ENCODE data around the gene SLC4A4.
A peak's percentile ranks its signal among the peaks of the same experiment; 100 is the strongest.

The SLC4A4 gene

DNA sequence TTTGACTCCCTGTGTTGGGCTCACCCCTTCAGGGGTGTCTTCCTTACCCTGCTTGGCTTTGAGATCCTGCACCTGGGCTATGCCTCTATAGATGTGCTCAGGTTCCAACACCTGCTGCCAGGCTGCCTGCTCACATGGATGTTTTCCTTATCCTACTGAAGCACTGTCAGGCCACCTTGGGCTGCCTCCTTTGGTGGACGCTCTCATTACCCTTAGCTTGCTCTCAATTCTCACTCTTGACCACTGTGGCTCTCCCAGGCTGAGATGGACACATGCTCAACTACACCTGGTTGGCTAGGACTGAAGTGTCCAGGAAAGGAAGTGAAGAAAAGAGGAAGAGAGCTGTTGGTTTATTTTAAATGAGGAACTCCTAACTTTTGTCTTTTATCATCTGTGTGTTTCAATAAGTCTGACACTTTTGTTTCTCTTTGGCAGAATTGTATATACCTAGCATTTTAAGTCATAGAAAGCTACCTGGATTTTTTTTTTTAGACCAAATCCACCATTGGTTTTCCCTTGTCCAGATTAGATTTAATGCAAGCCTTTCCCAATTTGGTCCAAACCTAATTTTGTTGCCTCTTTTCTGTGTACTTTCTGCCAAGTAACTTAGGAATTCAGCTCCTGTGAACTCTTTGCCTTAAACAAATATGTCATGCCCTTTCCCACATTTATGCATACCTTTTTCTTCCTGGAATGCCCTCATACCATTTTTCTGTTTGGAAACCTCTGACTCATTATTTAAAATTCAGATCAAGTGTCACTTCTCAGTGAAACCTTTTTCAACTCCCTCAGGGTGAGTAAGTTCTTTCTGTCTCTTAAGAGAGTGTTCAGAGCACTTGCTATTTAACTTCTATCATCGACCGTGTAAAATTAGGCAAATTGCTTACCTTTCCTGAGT, 269.2 kb downstream of the SLC4A4 start:
- ATAC-seq (ENCODE audit: low read depth): peak; percentile 94
- Histone ChIP-seq H3K27ac (ENCODE audit: poor library complexity, severe bottlenecking) (peak overlapping the region; percentile 85), H3K36me3 (ENCODE audit: low read depth) (no peaks in the 10 kb centered on the region), H3K9me3 (ENCODE audit: severe bottlenecking) (no peaks in the 10 kb centered on the region), H3K4me1 (ENCODE audit: insufficient read depth, poor library complexity, severe bottlenecking) (peaks cover 22% of the 10 kb centered on the region), H3K27me3 (ENCODE audit: insufficient read depth, poor library complexity, severe bottlenecking) (no peaks in the 10 kb centered on the region), H3K4me3 (ENCODE audit: severe bottlenecking) (no peak overlapping the region)
- DNase-seq (ENCODE audit: low spot score): no peak
- TF ChIP-seq, protein P1, sequence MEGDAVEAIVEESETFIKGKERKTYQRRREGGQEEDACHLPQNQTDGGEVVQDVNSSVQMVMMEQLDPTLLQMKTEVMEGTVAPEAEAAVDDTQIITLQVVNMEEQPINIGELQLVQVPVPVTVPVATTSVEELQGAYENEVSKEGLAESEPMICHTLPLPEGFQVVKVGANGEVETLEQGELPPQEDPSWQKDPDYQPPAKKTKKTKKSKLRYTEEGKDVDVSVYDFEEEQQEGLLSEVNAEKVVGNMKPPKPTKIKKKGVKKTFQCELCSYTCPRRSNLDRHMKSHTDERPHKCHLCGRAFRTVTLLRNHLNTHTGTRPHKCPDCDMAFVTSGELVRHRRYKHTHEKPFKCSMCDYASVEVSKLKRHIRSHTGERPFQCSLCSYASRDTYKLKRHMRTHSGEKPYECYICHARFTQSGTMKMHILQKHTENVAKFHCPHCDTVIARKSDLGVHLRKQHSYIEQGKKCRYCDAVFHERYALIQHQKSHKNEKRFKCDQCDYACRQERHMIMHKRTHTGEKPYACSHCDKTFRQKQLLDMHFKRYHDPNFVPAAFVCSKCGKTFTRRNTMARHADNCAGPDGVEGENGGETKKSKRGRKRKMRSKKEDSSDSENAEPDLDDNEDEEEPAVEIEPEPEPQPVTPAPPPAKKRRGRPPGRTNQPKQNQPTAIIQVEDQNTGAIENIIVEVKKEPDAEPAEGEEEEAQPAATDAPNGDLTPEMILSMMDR (IDR thresholded peaks at IDR 0.05; ENCODE audit: poor library complexity, severe bottlenecking): no peak

DNA sequence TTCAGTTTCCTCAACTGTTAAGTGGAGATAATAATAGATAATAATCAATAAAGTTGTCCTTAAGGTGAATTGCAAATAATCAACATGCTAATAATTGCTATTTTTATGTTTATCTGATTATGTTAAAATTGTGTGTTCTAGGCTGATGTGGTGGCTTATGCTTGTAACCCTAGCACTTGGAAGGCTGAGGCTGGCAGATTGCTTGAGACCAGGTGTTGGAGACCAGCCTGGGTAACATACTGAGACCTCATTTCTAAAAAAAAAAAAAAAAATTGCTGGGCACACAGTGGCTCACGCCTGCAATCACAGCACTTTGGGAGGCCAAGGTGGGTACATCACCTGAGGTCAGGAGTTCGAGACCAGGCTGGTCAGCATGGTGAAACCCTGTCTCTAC, 269.9 kb downstream of the SLC4A4 start:
- peak; percentile 54 for ATAC-seq (ENCODE audit: low read depth)
- H3K4me3 ChIP-seq (ENCODE audit: severe bottlenecking): no peak overlapping the region
- H3K36me3 ChIP-seq (ENCODE audit: low read depth): no peaks in the 10 kb centered on the region
- TF ChIP-seq, protein P1 (IDR thresholded peaks at IDR 0.05; ENCODE audit: poor library complexity, severe bottlenecking): no peak
- H3K27me3 ChIP-seq (ENCODE audit: insufficient read depth, poor library complexity, severe bottlenecking): no peaks in the 10 kb centered on the region
- peaks cover 22% of the 10 kb centered on the region for H3K4me1 ChIP-seq (ENCODE audit: insufficient read depth, poor library complexity, severe bottlenecking)
- peak overlapping the region; percentile 85 for H3K27ac ChIP-seq (ENCODE audit: poor library complexity, severe bottlenecking)
- H3K9me3 ChIP-seq (ENCODE audit: severe bottlenecking): no peaks in the 10 kb centered on the region
- DNase-seq (ENCODE audit: low spot score): no peak

DNA sequence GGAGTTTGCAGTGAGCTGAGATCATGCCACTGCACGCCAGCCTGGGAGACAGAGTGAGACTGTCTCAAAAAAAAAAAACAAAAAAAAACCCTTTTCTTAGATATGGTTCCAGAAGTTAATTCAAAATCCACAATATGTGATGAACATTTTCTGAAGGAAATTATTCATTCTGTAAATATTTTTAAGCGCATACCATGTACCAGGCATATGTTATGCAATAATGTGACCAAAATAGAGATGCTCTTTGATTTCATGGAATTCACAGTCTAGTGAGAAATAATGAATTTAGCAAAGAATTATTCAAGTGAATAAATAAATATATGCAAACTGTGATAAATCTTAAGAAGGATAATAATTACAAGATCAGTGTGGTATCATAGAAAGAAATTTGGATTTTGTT, 270.3 kb downstream of the SLC4A4 start:
- no peaks in the 10 kb centered on the region for H3K9me3 ChIP-seq (ENCODE audit: severe bottlenecking)
- DNase-seq (ENCODE audit: low spot score): no peak
- TF ChIP-seq, protein P1 (IDR thresholded peaks at IDR 0.05; ENCODE audit: poor library complexity, severe bottlenecking): no peak
- ATAC-seq (ENCODE audit: low read depth): no peak
- H3K27ac ChIP-seq (ENCODE audit: poor library complexity, severe bottlenecking): peak overlapping the region; percentile 85
- H3K4me1 ChIP-seq (ENCODE audit: insufficient read depth, poor library complexity, severe bottlenecking): peaks cover 22% of the 10 kb centered on the region
- H3K4me3 ChIP-seq (ENCODE audit: severe bottlenecking): no peak overlapping the region
- H3K27me3 ChIP-seq (ENCODE audit: insufficient read depth, poor library complexity, severe bottlenecking): no peaks in the 10 kb centered on the region
- H3K36me3 ChIP-seq (ENCODE audit: low read depth): no peaks in the 10 kb centered on the region

DNA sequence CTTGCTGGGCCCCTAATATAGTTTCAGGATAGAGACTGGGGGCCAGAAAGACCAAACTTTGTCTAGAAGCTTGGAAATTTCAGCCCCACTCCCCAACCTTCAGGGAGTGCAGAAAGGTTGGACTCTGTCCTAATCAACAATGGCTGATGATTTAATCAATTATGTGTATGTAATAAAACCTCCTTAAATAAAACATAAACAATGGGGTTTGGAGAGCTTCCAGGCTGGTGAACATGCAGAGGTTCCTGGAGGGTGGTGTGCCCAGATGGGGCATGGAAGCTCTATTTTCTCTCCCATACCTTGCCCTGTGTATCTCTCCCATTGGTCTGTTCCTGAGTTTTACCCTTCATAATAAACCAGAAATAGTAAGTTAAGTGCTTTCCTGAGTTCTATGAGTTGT, 270.8 kb downstream of the SLC4A4 start:
- Histone ChIP-seq H3K4me1 (ENCODE audit: insufficient read depth, poor library complexity, severe bottlenecking) (peaks cover 22% of the 10 kb centered on the region), H3K36me3 (ENCODE audit: low read depth) (no peaks in the 10 kb centered on the region), H3K9me3 (ENCODE audit: severe bottlenecking) (no peaks in the 10 kb centered on the region), H3K27ac (ENCODE audit: poor library complexity, severe bottlenecking) (peak overlapping the region; percentile 85), H3K27me3 (ENCODE audit: insufficient read depth, poor library complexity, severe bottlenecking) (no peaks in the 10 kb centered on the region), H3K4me3 (ENCODE audit: severe bottlenecking) (no peak overlapping the region)
- DNase-seq (ENCODE audit: low spot score) (no peak), ATAC-seq (ENCODE audit: low read depth) (no peak)
- TF ChIP-seq, protein P1 (IDR thresholded peaks at IDR 0.05; ENCODE audit: poor library complexity, severe bottlenecking): no peak

DNA sequence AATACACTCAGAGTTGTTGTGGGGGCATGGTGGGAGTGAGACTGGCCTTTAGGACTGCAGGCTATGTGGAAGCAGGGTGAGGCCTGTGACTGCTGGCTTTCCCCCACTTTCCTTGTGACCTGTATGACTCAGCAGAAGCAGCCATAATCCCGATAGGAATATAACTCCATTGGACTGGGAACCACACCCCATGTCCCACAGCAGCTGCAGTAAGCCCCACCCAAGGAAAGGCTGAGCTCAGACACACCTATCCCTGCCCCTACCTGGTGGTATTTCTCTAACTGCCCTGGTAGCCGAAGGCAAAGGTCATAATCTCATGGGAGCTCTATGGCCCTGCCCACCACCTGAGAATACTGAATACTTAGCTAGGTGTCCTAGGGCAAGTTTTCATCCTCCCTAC, 275.8 kb downstream of the SLC4A4 start:
- H3K27me3 ChIP-seq (ENCODE audit: insufficient read depth, poor library complexity, severe bottlenecking): no peaks in the 10 kb centered on the region
- TF ChIP-seq, protein P1 (IDR thresholded peaks at IDR 0.05; ENCODE audit: poor library complexity, severe bottlenecking): no peak
- H3K4me3 ChIP-seq (ENCODE audit: severe bottlenecking): no peak overlapping the region
- no peaks in the 10 kb centered on the region for H3K9me3 ChIP-seq (ENCODE audit: severe bottlenecking)
- no peak overlapping the region for H3K27ac ChIP-seq (ENCODE audit: poor library complexity, severe bottlenecking)
- ATAC-seq (ENCODE audit: low read depth) (no peak; the same call in 2 of the 3 replicates), DNase-seq (ENCODE audit: low spot score) (no peak)
- H3K4me1 ChIP-seq (ENCODE audit: insufficient read depth, poor library complexity, severe bottlenecking): peaks cover 2% of the 10 kb centered on the region
- no peaks in the 10 kb centered on the region for H3K36me3 ChIP-seq (ENCODE audit: low read depth)
